Panc1 (cell line): ENCODE measurements around the gene NAGPA.

Experiments used
- SIN3A ChIP-seq: IDR thresholded peaks from 2 replicates; pipeline ENCODE4 v1.6.1; 2012; ENCODE audit warnings: low read depth, mild to moderate bottlenecking, low read length, moderate library complexity, borderline replicate concordance; ENCODE audit not compliant: insufficient read depth
- TF ChIP-seq, protein P1 (sequence below): fragments of 450-650 bp; IDR thresholded peaks from 2 replicates; pipeline ENCODE4 v1.5.1; 2017; ENCODE audit warnings: mild to moderate bottlenecking

DNA sequence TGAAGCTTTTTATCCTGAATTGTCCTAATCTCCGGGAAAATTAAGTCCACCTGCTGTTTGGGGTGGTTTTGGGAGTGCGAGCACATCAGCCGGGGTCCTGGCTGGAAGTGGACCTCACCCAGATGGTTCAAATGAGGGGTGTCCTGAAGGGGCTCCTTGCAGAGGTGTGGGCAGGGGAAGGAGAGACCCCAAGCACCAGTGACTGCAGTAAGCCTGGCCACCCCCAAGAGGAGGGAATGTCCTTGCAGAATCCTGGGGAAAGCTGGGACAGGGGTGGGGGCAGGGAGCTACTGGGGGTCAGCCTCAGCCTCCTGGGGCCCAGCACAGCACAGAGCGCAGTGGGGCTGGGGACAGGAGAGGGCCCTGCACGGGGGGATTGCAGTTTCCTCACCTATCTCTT is 29.4 kb downstream of the NAGPA start:
- TF ChIP-seq SIN3A = no peak
- TF ChIP-seq, protein P1, sequence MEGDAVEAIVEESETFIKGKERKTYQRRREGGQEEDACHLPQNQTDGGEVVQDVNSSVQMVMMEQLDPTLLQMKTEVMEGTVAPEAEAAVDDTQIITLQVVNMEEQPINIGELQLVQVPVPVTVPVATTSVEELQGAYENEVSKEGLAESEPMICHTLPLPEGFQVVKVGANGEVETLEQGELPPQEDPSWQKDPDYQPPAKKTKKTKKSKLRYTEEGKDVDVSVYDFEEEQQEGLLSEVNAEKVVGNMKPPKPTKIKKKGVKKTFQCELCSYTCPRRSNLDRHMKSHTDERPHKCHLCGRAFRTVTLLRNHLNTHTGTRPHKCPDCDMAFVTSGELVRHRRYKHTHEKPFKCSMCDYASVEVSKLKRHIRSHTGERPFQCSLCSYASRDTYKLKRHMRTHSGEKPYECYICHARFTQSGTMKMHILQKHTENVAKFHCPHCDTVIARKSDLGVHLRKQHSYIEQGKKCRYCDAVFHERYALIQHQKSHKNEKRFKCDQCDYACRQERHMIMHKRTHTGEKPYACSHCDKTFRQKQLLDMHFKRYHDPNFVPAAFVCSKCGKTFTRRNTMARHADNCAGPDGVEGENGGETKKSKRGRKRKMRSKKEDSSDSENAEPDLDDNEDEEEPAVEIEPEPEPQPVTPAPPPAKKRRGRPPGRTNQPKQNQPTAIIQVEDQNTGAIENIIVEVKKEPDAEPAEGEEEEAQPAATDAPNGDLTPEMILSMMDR = no peak
